LNCaP clone FGC (cell line): ENCODE results near the gene EME2.

Experiments used
- DNase-seq: peaks from one replicate; pipeline ENCODE4 v3.0.0-alpha.2; 2011; ENCODE audit warnings: low read depth
- H3K4me3 ChIP-seq: 2 replicates; pipeline ENCODE4 v1.5.1; 2011; ENCODE audit warnings: mild to moderate bottlenecking, low read depth, low read length, control low read depth
- CTCF ChIP-seq: IDR thresholded peaks from 2 replicates; pipeline ENCODE4 v1.5.1; 2012; ENCODE audit warnings: mild to moderate bottlenecking; ENCODE audit not compliant: control insufficient read depth, insufficient read depth; ENCODE audit errors: extremely low read depth

The EME2 gene

GRCh38 chr16:1779741-1780676 is 7.4 kb downstream of the EME2 start:
- DNase-seq = no peak
- H3K4me3 ChIP-seq = peak overlapping the region; percentile 73; the same call in 1 of the 2 replicates
- TF ChIP-seq CTCF = no peak

GRCh38 chr16:1780677-1781072 is 8.1 kb downstream of the EME2 start:
- no peak for TF ChIP-seq CTCF
- H3K4me3 ChIP-seq = peak overlapping the region; percentile 73
- DNase-seq = no peak

GRCh38 chr16:1781254-1781653 is 8.6 kb downstream of the EME2 start:
- no peak for TF ChIP-seq CTCF
- DNase-seq = no peak
- peak overlapping the region; percentile 73 for H3K4me3 ChIP-seq

- no peak for DNase-seq
- TF ChIP-seq CTCF = no peak
- peak overlapping the region; percentile 73 for H3K4me3 ChIP-seq
Observed at GRCh38 chr16:1781758-1782407, 9.3 kb downstream of the EME2 start.

- no peak for TF ChIP-seq CTCF
- DNase-seq = peak; percentile 100
- peak within 1 kb of the TSS; percentile 73 for H3K4me3 ChIP-seq
Observed at GRCh38 chr16:1782408-1783264, 10.0 kb downstream of the EME2 start, which contains the start of the genes NUBP2 and SPSB3. NUBP2 (plus strand) TSS chr16:1782960; CDS start chr16:1783021, 61 bp downstream. SPSB3 (minus strand) TSS chr16:1782571; CDS start chr16:1781483, 1,088 bp downstream.

- H3K4me3 ChIP-seq = no peak overlapping the region
- no peak for TF ChIP-seq CTCF
- DNase-seq = no peak
Observed at GRCh38 chr16:1784977-1785845, 12.6 kb downstream of the EME2 start.
